Upper lobe of left lung (tissue), 4 donors: Measurements from ENCODE around the gene RYR3.

Source experiments
- CTCF ChIP-seq, 6 experiments: fragments of 450-650 bp in 4 of 6; fragments of 200-600 bp in 2 of 6; sonication (generic) in 2 of 6; IDR thresholded peaks; one replicate each; pipeline ENCODE4 v1.5.1; 2016 to 2019; ENCODE audit warnings: antibody characterized with exemption in 6 of 6
- POLR2A ChIP-seq, 4 donors: fragments of 450-650 bp; IDR thresholded peaks; one replicate each; pipeline ENCODE4 v1.5.1; 2016 to 2017; ENCODE audit warnings: antibody characterized with exemption in 4 of 4, mild to moderate bottlenecking in 2 of 4
- POLR2AphosphoS5 ChIP-seq, 2 donors: sonication (generic); formaldehyde crosslinking; IDR thresholded peaks; one replicate each; pipeline ENCODE4 v1.5.1; 2017; ENCODE audit warnings: antibody characterized with exemption in 2 of 2

GRCh38 chr15:33874156-33874555, 563.4 kb downstream of the RYR3 start:
- TF ChIP-seq POLR2A (IDR thresholded peaks at IDR 0.05) (no peak), CTCF (IDR thresholded peaks at IDR 0.05) (no peak), POLR2AphosphoS5 (IDR thresholded peaks at IDR 0.05) (no peak)
